Activated CD4-positive, alpha-beta T cell treated with anti-CD3 and anti-CD28 coated beads for 36 hours (primary cell): Measurements from ENCODE around the gene DNMT3A. TPM values are rescaled to one million over a fixed set of nuclear protein-coding genes. Genes with fewer than 3 reads are reported as not detected.
A peak's percentile ranks its signal among the peaks of the same experiment; 100 is the strongest.

Experiments used
- ATAC-seq: fragments of 200-7000 bp; cut with Tn5 transposase; one replicate; pipeline ENCODE4 v1.10.0; 2021; ENCODE audit warnings: mild to moderate bottlenecking, moderate library complexity
- CTCF ChIA-PET: fragments of 350-600 bp; sonication (Branson Sonifier 250); formaldehyde crosslinking; loops from one replicate; lab custom pipeline; 2021; ENCODE audit warnings: antibody characterized with exemption; lab: Charles Lee
- POLR2A ChIA-PET: fragments of 350-600 bp; sonication (Branson Sonifier 250); formaldehyde crosslinking; loops from one replicate; lab custom pipeline; 2021; ENCODE audit warnings: antibody characterized with exemption, inconsistent platforms; lab: Charles Lee
- DNase-seq: peaks from one replicate; pipeline ENCODE4 v3.0.0-alpha.2; 2020
- H3K27ac Mint-ChIP-seq: one replicate; pipeline ENCODE4 v1.8.0; 2021; ENCODE audit warnings: mixed read lengths
- H3K27me3 Mint-ChIP-seq: one replicate; pipeline ENCODE4 v1.8.0; 2021; ENCODE audit warnings: mixed read lengths
- H3K36me3 Mint-ChIP-seq: one replicate; pipeline ENCODE4 v1.8.0; 2021; ENCODE audit warnings: low read depth, mixed read lengths
- H3K4me1 Mint-ChIP-seq: one replicate; pipeline ENCODE4 v1.8.0; 2021; ENCODE audit warnings: mixed read lengths
- H3K4me3 Mint-ChIP-seq: one replicate; pipeline ENCODE4 v1.8.0; 2021; ENCODE audit warnings: mild to moderate bottlenecking, moderate library complexity, mixed read lengths
- H3K9me3 Mint-ChIP-seq: one replicate; pipeline ENCODE4 v1.8.0; 2021; ENCODE audit warnings: low read depth, mixed read lengths
- intact Hi-C, 2 experiments: fragments of 100-400 bp; cut with DNase I in 1 of 2; cut with micrococcal nuclease in 1 of 2; formaldehyde crosslinking; loops; one replicate each; pipeline versions ENCODE4 v1.14.2 to v1.15.1; 2022 to 2024; cut with DNase I, micrococcal nuclease
- total RNA-seq, 2 experiments: library from RNA; stranded (reverse); gene quantifications; one replicate each; pipeline ENCODE4 v1.2.3, GENCODE V29; 2021

Gene DNMT3A
- total RNA-seq, 2 experiments from 2014 or later = 62.3 to 76.2 TPM

DNA sequence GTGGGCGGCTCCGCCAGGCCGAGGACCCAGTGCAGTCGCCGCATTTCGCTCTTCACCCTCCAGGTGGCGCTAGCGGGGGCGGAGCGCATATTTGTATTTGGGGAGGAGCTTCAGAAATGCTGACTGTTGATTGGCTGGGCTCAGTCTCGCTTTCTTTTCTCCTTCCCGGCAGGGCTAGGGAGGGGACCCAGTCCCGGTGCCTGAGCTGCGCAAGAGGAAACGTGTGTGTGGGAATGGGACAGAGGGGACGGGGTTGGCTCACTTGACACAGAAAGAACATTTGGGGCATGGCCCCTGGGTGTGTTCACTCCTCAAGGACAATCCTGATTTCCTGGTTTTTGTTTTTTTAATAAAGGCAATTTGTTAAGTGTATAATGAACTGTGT is 20.3 kb upstream of the DNMT3A start:
- intact Hi-C loops = loop anchor here (1.0 to 10.0 kb wide), 10 partner anchors 14 to 513 kb away; partner anchors contain the start of gene ASXL2 (in 1 of the 2)
- Mint-ChIP-seq H3K36me3 (no peaks in the 10 kb centered on the region), H3K4me1 (peaks cover 14% of the 10 kb centered on the region), H3K9me3 (no peaks in the 10 kb centered on the region), H3K4me3 (peak overlapping the region; percentile 79), H3K27me3 (no peaks in the 10 kb centered on the region), H3K27ac (peak overlapping the region; percentile 96)
- ChIA-PET POLR2A (interaction anchor here (0.5 to 1.6 kb wide), 6 partner anchors 15 to 164 kb away, joined by 3 to 10 read pairs (median 4); no protein-coding TSS in a partner anchor), CTCF (interaction anchor here (0.5 to 4.1 kb wide), 45 partner anchors 11 to 475 kb away, joined by 3 to 105 read pairs (median 4); partner anchors contain the start of gene DNMT3A)
- peak; percentile 97 for ATAC-seq
- peak; percentile 97 for DNase-seq

DNA sequence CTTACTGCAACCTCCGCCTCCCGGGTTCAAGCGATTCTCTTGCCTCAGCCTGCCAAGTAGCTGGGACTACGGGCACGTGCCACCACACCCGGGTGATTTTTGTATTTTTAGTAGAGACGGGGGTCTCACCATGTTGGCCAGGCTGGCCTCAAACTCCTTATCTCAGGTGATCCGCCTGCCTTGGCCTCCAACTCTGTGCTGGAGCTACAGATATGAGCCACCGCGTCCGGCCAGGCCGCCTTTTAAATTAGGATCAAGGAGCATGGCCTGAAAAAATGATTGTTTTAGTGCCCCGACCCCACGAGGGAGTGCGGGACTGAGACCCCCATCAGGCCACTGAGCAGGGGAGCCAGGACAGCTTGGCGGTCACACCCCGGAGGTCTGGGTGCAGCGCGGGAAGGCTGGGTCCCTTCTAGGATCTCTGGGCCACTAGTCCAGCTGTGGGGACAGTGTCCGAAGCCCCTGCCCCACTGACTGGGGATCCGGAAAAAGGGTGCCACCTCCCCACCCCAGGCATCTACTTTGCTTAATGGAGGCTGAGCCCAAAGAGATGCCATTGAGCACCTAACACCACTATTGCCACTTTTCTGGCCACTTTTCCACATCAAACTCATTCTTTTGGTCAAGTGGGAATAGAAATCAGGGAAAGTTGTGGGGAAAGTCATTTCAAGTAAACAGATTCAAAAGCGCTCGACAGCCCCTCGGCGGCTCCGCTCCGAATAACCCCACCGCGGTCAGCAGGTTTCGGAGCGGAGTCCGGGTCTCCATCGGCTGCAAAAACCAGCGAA is 19.7 kb upstream of the DNMT3A start:
- Mint-ChIP-seq H3K4me1 (peaks cover 14% of the 10 kb centered on the region), H3K9me3 (no peaks in the 10 kb centered on the region), H3K36me3 (no peaks in the 10 kb centered on the region), H3K4me3 (peak overlapping the region; percentile 79), H3K27ac (peak overlapping the region; percentile 10), H3K27me3 (no peaks in the 10 kb centered on the region)
- no peak for DNase-seq
- CTCF ChIA-PET = interaction anchor here (0.6 to 4.1 kb wide), 37 partner anchors 10 to 475 kb away, joined by 3 to 105 read pairs (median 4); partner anchors contain the start of gene DNMT3A
- intact Hi-C loops = loop anchor here (1.0 to 10.0 kb wide), 10 partner anchors 15 to 513 kb away; partner anchors contain the start of gene ASXL2 (in 1 of the 2)
- POLR2A ChIA-PET = interaction anchor here (0.6 to 1.6 kb wide), 4 partner anchors 15 to 164 kb away, joined by 3 to 10 read pairs (median 6); no protein-coding TSS in a partner anchor
- no peak for ATAC-seq

DNA sequence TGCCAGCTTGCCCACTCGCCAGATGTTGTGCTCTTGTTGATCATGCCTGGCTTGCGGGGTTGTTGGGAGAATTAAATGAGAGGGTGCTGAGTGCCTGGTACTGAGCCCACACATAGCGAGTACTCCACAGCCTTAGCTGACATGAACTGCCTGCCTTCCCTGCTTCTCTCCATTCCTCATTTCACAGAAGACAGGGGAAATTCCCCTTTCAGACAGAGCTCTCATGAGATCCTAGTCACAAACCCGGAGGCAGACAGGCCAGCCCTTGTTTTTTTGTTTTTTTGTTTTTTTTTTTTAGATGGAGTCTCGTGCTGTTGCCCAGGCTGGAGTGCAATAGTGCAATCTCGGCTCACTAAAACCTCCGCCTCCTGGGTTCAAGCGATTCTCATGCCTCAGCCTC is 17.1 kb upstream of the DNMT3A start:
- H3K4me1 Mint-ChIP-seq = peaks cover 13% of the 10 kb centered on the region
- H3K27me3 Mint-ChIP-seq = no peaks in the 10 kb centered on the region
- ChIA-PET POLR2A (interaction anchor here (0.6 kb wide), 1 partner anchor 73 kb away, joined by 3 read pairs; no protein-coding TSS in a partner anchor), CTCF (interaction anchor here (0.9 to 1.4 kb wide), 3 partner anchors 18 to 130 kb away, joined by 3 to 6 read pairs (median 4); no protein-coding TSS in a partner anchor)
- no peak overlapping the region for H3K27ac Mint-ChIP-seq
- DNase-seq = no peak
- ATAC-seq = no peak
- H3K36me3 Mint-ChIP-seq = no peaks in the 10 kb centered on the region
- intact Hi-C loops = no loop called here
- no peak overlapping the region for H3K4me3 Mint-ChIP-seq
- no peaks in the 10 kb centered on the region for H3K9me3 Mint-ChIP-seq

DNA sequence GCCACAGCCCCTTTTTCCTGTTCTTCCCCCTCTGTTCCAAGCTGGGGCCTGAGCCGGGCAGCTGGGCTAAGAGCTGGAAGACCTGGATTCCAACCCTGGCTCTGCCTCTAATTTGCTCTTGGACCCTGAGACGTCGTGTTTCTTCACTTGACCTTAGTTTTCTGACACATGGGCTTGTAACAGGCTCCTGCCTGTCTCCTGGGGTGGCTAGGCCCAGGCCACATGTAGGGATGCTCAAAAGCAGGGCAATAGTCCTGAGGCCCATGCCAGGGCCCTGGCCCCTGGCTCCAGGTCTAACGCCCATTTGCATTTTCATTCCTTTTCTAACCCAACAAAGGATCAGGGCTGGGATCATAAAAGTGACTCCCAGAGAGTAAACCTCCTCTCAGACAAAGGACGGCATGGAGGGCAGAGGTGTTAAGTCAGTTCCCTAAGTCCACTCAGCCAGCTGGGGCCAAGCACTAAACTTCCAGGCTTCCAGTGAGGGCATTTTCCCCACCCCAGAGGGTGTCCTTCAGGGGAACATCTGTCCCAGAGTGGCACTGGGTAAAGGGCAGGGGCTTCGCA is 16.6 kb upstream of the DNMT3A start:
- Mint-ChIP-seq H3K4me3 (no peak overlapping the region), H3K36me3 (no peaks in the 10 kb centered on the region), H3K4me1 (peaks cover 9% of the 10 kb centered on the region), H3K27ac (no peak overlapping the region), H3K9me3 (no peaks in the 10 kb centered on the region), H3K27me3 (no peaks in the 10 kb centered on the region)
- no peak for ATAC-seq
- CTCF ChIA-PET = interaction anchor here (0.8 to 1.4 kb wide), 4 partner anchors 18 to 129 kb away, joined by 3 to 6 read pairs (median 4); no protein-coding TSS in a partner anchor
- POLR2A ChIA-PET = interaction anchor here (0.6 kb wide), 1 partner anchor 73 kb away, joined by 3 read pairs; no protein-coding TSS in a partner anchor
- no peak for DNase-seq
- intact Hi-C loops = no loop called here

DNA sequence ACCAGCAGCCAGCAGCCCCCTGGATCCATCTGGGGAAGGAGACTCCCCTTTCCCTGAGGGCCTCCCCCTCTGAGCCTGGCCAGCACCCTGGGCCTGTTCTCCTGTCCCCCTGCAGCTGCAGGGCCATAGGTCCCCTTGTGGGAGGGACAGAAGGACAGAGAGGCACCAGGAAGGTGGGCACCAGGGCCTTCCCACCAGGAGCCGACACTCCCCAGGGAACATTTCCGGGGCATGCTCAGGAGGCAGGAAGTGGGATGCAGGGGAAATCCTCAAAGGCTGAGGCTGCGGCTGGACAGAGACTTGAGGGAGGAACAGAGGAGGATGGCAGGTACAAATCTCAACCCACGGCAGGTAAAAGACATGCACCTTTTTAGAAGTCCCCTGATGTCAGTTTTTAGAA is 14.4 kb upstream of the DNMT3A start:
- Mint-ChIP-seq H3K27me3 (peaks cover 2% of the 10 kb centered on the region), H3K36me3 (no peaks in the 10 kb centered on the region), H3K4me3 (no peak overlapping the region), H3K27ac (no peak overlapping the region), H3K4me1 (peaks cover 8% of the 10 kb centered on the region), H3K9me3 (no peaks in the 10 kb centered on the region)
- ChIA-PET CTCF (no interaction called here), POLR2A (no interaction called here)
- DNase-seq (no peak), ATAC-seq (no peak)
- intact Hi-C loops = no loop called here

DNA sequence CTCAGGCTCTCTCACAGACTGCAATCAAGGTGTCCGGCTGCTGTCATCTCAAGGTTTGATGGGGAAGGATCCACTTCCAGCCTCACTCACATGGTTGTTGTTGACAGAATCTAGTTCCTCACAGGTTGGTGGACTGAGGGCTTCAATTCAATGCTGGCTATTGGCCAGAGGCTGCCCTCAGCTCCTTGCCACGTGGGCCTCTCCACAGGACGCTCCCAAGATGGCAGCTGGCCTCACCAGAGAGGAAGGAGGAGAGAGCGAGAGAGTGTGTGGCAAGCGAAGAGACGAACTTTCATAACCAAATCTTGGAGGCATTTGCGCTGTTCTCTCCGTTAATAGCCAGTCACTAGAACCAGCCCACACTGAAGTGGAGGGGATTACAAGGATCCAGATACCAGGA is 13.5 kb upstream of the DNMT3A start:
- CTCF ChIA-PET = no interaction called here

DNA sequence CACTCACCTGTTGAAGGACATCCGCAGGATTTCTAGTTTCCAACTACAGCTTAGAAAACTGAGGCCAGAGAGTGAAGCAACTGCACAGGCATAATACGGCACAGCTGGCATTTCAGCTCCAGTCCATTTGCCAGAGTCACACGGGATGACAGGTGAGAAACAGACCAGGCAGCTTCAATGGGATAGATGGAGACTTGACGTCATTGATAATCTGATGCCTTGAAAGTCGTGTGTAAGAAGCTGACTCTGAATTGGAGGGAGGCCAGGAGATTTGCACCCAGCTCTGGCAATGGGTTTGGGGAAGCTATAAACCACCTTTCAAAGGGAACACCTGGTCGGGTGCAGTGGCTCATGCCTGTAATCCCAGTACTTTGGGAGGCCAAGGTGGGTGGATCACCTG is 12.4 kb upstream of the DNMT3A start:
- ATAC-seq (no peak), DNase-seq (no peak)
- intact Hi-C loops = no loop called here
- Mint-ChIP-seq H3K9me3 (no peaks in the 10 kb centered on the region), H3K27ac (no peak overlapping the region), H3K4me3 (no peak overlapping the region), H3K4me1 (peaks cover 14% of the 10 kb centered on the region), H3K36me3 (no peaks in the 10 kb centered on the region), H3K27me3 (peaks cover 2% of the 10 kb centered on the region)
- CTCF ChIA-PET = no interaction called here
- POLR2A ChIA-PET = interaction anchor here (1.0 kb wide), 1 partner anchor 19 kb away, joined by 3 read pairs; no protein-coding TSS in a partner anchor

More for the DNA sequence above, 13.5 kb upstream of the DNMT3A start:
- POLR2A ChIA-PET = no interaction called here
- Mint-ChIP-seq H3K4me3 (no peak overlapping the region), H3K27me3 (peaks cover 2% of the 10 kb centered on the region), H3K4me1 (peaks cover 10% of the 10 kb centered on the region), H3K36me3 (no peaks in the 10 kb centered on the region), H3K27ac (no peak overlapping the region), H3K9me3 (no peaks in the 10 kb centered on the region)
- intact Hi-C loops = no loop called here
- DNase-seq (no peak), ATAC-seq (no peak)

DNA sequence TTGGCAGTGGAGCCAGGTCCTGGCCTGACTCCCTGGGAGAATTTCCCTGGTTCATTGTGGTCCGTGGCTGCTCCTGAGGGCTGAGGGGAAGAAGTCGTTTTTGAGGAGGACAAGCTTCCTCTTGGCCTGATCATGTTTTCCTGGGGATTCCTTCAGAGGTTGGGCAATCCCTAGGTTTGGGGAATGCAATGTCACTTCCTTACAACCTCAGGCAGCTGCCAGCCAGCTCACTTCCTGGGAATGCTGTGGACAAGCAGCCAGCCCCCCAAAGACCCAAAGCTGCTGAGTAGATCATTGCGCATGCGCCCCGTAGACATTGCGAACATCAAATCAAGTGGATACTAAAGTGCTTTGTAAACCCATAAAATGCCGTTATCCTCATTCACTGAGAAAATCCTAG is 7.7 kb upstream of the DNMT3A start:
- ChIA-PET CTCF (no interaction called here), POLR2A (interaction anchor here (0.5 kb wide), 1 partner anchor 408 kb away, joined by 3 read pairs; no protein-coding TSS in a partner anchor)
- no peak overlapping the region for H3K27ac Mint-ChIP-seq
- intact Hi-C loops = no loop called here
- DNase-seq = no peak
- no peaks in the 10 kb centered on the region for H3K36me3 Mint-ChIP-seq
- no peak for ATAC-seq
- H3K4me3 Mint-ChIP-seq = no peak overlapping the region
- H3K4me1 Mint-ChIP-seq = peaks cover 39% of the 10 kb centered on the region
- H3K27me3 Mint-ChIP-seq = peaks cover 2% of the 10 kb centered on the region
- no peaks in the 10 kb centered on the region for H3K9me3 Mint-ChIP-seq

DNA sequence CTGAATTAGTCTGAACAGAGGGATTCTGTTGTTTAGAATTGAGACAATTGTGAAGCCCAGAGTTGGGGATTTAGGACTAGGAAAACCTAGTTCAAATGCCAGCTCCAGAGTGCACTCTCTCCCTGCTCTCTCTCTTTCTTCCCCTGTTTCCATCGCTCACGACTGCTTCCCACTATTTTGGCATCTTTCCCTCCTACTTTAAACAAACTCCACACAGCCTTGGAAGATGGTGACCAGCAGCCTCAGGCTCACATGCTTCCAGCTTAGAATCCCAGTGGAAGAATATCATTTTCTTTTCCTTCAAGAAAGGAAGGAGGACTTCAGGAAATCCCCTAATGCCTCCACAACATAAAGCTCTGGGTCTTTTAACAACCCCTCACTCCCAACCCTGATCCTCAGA is 6.1 kb upstream of the DNMT3A start:
- CTCF ChIA-PET = interaction anchor here (0.6 to 2.5 kb wide), 4 partner anchors 9 to 38 kb away, joined by 3 to 30 read pairs (median 4); no protein-coding TSS in a partner anchor
- ATAC-seq (no peak), DNase-seq (no peak)
- Mint-ChIP-seq H3K9me3 (no peaks in the 10 kb centered on the region), H3K4me3 (no peak overlapping the region), H3K36me3 (no peaks in the 10 kb centered on the region), H3K4me1 (peaks cover 38% of the 10 kb centered on the region), H3K27ac (peak overlapping the region; percentile 72), H3K27me3 (peaks cover 2% of the 10 kb centered on the region)
- POLR2A ChIA-PET = no interaction called here
- intact Hi-C loops = no loop called here

DNA sequence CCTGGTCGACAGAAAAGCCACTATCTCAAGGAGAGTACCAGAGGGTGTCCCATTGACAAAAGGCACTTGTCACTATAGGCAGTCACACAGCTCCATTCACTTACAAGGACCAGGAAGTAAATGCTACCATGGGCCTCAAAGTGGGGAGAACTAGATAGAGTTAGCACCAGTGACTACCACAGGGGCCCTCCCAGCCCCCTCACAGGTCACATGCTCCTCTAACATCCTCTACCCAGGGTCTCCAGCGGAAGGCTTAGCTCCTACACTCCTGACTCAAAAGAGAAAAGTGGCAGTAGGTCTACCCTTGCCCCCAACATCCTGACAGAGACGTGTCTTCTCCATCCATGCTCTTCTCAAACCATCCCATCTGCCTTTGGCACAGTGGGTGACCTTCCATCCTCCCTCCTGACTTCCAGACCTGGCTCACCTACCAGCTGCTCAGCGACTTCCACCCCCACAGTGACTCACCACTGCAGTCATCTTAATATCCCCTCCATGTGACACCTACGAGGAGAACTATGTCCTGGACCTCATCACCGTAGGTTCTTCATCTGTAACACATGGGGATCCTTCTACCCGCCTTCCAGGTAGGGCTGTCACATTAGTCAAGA is 5.6 kb upstream of the DNMT3A start:
- intact Hi-C loops = no loop called here

More for the DNA sequence above, 5.6 kb upstream of the DNMT3A start:
- ATAC-seq (peak; percentile 92), DNase-seq (peak; percentile 77)
- CTCF ChIA-PET = interaction anchor here (0.7 to 2.5 kb wide), 3 partner anchors 8 to 33 kb away, joined by 3 to 30 read pairs (median 4); no protein-coding TSS in a partner anchor
- peak overlapping the region; percentile 72 for H3K27ac Mint-ChIP-seq
- no peak overlapping the region for H3K4me3 Mint-ChIP-seq
- H3K9me3 Mint-ChIP-seq = no peaks in the 10 kb centered on the region
- H3K36me3 Mint-ChIP-seq = no peaks in the 10 kb centered on the region
- H3K27me3 Mint-ChIP-seq = no peaks in the 10 kb centered on the region
- peaks cover 34% of the 10 kb centered on the region for H3K4me1 Mint-ChIP-seq
- POLR2A ChIA-PET = interaction anchor here (0.5 kb wide), 1 partner anchor 54 kb away, joined by 3 read pairs; no protein-coding TSS in a partner anchor
